NCI-H1436 (cell line): ENCODE measurements around the gene KRT8.

Source experiments
- DNase-seq: peaks from one replicate; lab custom pipeline; 2025; lab: John Stamatoyannopoulos, UW

KRT8 gene

GRCh38 chr12:52925717-52926595 lies 21.1 kb upstream of the KRT8 start:
- DNase-seq = peak; percentile 67

- DNase-seq = no peak
These were observed 20.2 kb upstream of the KRT8 start for GRCh38 chr12:52924764-52925716.

- no peak for DNase-seq
These were observed 16.8 kb upstream of the KRT8 start for GRCh38 chr12:52921488-52922165.

GRCh38 chr12:52920937-52921336 lies 16.1 kb upstream of the KRT8 start:
- DNase-seq = no peak

- no peak for DNase-seq
These were observed 13.9 kb upstream of the KRT8 start for GRCh38 chr12:52918784-52919183.

- DNase-seq = no peak
These were observed 13.5 kb upstream of the KRT8 start for GRCh38 chr12:52918351-52918750.

- DNase-seq = no peak
These were observed 12.9 kb upstream of the KRT8 start for GRCh38 chr12:52917800-52918199.

GRCh38 chr12:52916216-52916615 lies 11.3 kb upstream of the KRT8 start:
- DNase-seq = no peak

GRCh38 chr12:52915637-52916036 lies 10.8 kb upstream of the KRT8 start:
- no peak for DNase-seq

GRCh38 chr12:52914576-52915121 lies 9.8 kb upstream of the KRT8 start:
- no peak for DNase-seq

- no peak for DNase-seq
These were observed 8.6 kb upstream of the KRT8 start for GRCh38 chr12:52913431-52913821.

GRCh38 chr12:52912711-52913430 lies 8.0 kb upstream of the KRT8 start:
- DNase-seq = no peak

GRCh38 chr12:52910248-52910883 lies 5.5 kb upstream of the KRT8 start:
- no peak for DNase-seq

- DNase-seq = no peak
These were observed 4.9 kb upstream of the KRT8 start for GRCh38 chr12:52909796-52910195.

- no peak for DNase-seq
These were observed 4.5 kb upstream of the KRT8 start for GRCh38 chr12:52909331-52909730.

- peak; percentile 39 for DNase-seq
These were observed 2.4 kb upstream of the KRT8 start for GRCh38 chr12:52907092-52907810.

GRCh38 chr12:52906191-52906601 lies 1.3 kb upstream of the KRT8 start:
- no peak for DNase-seq

GRCh38 chr12:52903855-52904508 lies 894 bp downstream of the KRT8 start:
- peak; percentile 63 for DNase-seq

GRCh38 chr12:52903285-52903854 lies 1.5 kb downstream of the KRT8 start:
- DNase-seq = peak; percentile 88
